Measurements from ENCODE around the gene AATK. TPM values are rescaled to one million over a fixed set of nuclear protein-coding genes. Genes with fewer than 3 reads are reported as not detected.

The AATK gene
- total and polyA plus RNA-seq, 9 of the 15 experiments (the other 6 are each of a cell fraction or from before 2014, with no cell fraction given): 0.11 to 0.55 (median 0.38) TPM; not detected in 5

GRCh38 chr17:81095383-81095762 is 70.6 kb downstream of the AATK start (continued):
- TF ChIP-seq, protein P1, sequence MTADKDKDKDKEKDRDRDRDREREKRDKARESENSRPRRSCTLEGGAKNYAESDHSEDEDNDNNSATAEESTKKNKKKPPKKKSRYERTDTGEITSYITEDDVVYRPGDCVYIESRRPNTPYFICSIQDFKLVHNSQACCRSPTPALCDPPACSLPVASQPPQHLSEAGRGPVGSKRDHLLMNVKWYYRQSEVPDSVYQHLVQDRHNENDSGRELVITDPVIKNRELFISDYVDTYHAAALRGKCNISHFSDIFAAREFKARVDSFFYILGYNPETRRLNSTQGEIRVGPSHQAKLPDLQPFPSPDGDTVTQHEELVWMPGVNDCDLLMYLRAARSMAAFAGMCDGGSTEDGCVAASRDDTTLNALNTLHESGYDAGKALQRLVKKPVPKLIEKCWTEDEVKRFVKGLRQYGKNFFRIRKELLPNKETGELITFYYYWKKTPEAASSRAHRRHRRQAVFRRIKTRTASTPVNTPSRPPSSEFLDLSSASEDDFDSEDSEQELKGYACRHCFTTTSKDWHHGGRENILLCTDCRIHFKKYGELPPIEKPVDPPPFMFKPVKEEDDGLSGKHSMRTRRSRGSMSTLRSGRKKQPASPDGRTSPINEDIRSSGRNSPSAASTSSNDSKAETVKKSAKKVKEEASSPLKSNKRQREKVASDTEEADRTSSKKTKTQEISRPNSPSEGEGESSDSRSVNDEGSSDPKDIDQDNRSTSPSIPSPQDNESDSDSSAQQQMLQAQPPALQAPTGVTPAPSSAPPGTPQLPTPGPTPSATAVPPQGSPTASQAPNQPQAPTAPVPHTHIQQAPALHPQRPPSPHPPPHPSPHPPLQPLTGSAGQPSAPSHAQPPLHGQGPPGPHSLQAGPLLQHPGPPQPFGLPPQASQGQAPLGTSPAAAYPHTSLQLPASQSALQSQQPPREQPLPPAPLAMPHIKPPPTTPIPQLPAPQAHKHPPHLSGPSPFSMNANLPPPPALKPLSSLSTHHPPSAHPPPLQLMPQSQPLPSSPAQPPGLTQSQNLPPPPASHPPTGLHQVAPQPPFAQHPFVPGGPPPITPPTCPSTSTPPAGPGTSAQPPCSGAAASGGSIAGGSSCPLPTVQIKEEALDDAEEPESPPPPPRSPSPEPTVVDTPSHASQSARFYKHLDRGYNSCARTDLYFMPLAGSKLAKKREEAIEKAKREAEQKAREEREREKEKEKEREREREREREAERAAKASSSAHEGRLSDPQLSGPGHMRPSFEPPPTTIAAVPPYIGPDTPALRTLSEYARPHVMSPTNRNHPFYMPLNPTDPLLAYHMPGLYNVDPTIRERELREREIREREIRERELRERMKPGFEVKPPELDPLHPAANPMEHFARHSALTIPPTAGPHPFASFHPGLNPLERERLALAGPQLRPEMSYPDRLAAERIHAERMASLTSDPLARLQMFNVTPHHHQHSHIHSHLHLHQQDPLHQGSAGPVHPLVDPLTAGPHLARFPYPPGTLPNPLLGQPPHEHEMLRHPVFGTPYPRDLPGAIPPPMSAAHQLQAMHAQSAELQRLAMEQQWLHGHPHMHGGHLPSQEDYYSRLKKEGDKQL (CRISPR knock-in tag; IDR thresholded peaks at IDR 0.05; ENCODE audit: borderline replicate concordance): no peak
- no peak for TF ChIP-seq ZNF740 (CRISPR knock-in tag; IDR thresholded peaks at IDR 0.05)
- no peak for TF ChIP-seq ZNF740 (tag; IDR thresholded peaks at IDR 0.05)
- no peak for TF ChIP-seq ZBTB40 (IDR thresholded peaks at IDR 0.05)
- TF ChIP-seq ZBTB40 (CRISPR knock-in tag; IDR thresholded peaks at IDR 0.05): no peak
- TF ChIP-seq, protein P2, sequence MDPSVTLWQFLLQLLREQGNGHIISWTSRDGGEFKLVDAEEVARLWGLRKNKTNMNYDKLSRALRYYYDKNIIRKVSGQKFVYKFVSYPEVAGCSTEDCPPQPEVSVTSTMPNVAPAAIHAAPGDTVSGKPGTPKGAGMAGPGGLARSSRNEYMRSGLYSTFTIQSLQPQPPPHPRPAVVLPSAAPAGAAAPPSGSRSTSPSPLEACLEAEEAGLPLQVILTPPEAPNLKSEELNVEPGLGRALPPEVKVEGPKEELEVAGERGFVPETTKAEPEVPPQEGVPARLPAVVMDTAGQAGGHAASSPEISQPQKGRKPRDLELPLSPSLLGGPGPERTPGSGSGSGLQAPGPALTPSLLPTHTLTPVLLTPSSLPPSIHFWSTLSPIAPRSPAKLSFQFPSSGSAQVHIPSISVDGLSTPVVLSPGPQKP (CRISPR knock-in tag; IDR thresholded peaks at IDR 0.05): no peak
- no peak for TF ChIP-seq ETV5 (CRISPR knock-in tag; IDR thresholded peaks at IDR 0.05; ENCODE audit: low read depth)
- no peak for TF ChIP-seq ZNF140 (CRISPR knock-in tag; IDR thresholded peaks at IDR 0.05)
- TF ChIP-seq, protein P3, sequence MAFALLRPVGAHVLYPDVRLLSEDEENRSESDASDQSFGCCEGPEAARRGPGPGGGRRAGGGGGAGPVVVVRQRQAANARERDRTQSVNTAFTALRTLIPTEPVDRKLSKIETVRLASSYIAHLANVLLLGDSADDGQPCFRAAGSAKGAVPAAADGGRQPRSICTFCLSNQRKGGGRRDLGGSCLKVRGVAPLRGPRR (CRISPR knock-in tag; IDR thresholded peaks at IDR 0.05): no peak
- no peak for TF ChIP-seq ZNF197 (CRISPR knock-in tag; IDR thresholded peaks at IDR 0.05; ENCODE audit: low read depth)
- no peak for TF ChIP-seq NFRKB (IDR thresholded peaks at IDR 0.05; ENCODE audit: low read depth)
